Effector memory CD4-positive, alpha-beta T cell (primary cell): ENCODE data around the gene ZNF565.

ENCODE experiments used
- DNase-seq, 3 donors: peaks; one replicate each; pipeline ENCODE4 v3.0.0-alpha.2; 2020
- H3K27ac ChIP-seq: 2 replicates; pipeline ENCODE4 v1.7.0; 2013; ENCODE audit warnings: mild to moderate bottlenecking, low read length, moderate library complexity; ENCODE audit not compliant: insufficient read depth, poor library complexity, severe bottlenecking
- H3K27me3 ChIP-seq: replicated peaks from 2 replicates; pipeline ENCODE4 v1.7.0; 2013; ENCODE audit warnings: mild to moderate bottlenecking, low read length; ENCODE audit not compliant: insufficient read depth, control insufficient read depth, poor library complexity, severe bottlenecking
- H3K36me3 ChIP-seq: 2 replicates; pipeline ENCODE4 v1.7.0; 2013; ENCODE audit warnings: mild to moderate bottlenecking, low read length, moderate library complexity; ENCODE audit not compliant: control insufficient read depth, insufficient read depth
- H3K4me1 ChIP-seq: 2 replicates; pipeline ENCODE4 v1.7.0; 2013; ENCODE audit warnings: low read length, mild to moderate bottlenecking; ENCODE audit not compliant: control insufficient read depth, insufficient read depth, poor library complexity, severe bottlenecking
- H3K4me3 ChIP-seq: 2 replicates; pipeline ENCODE4 v1.7.0; 2013; ENCODE audit warnings: low read length, low read depth, mild to moderate bottlenecking; ENCODE audit not compliant: insufficient read depth, poor library complexity, severe bottlenecking
- H3K9me3 ChIP-seq: 2 replicates; pipeline ENCODE4 v1.7.0; 2013; ENCODE audit warnings: mild to moderate bottlenecking, low read length, moderate library complexity; ENCODE audit not compliant: control insufficient read depth
- total RNA-seq, 3 donors: gene quantifications; one replicate each; lab custom pipeline; 2026; lab: John Stamatoyannopoulos, UW

ZNF565 gene
- 7.1 to 13.2 (median 8.7) reads per million in 3 donors for total RNA-seq

DNA sequence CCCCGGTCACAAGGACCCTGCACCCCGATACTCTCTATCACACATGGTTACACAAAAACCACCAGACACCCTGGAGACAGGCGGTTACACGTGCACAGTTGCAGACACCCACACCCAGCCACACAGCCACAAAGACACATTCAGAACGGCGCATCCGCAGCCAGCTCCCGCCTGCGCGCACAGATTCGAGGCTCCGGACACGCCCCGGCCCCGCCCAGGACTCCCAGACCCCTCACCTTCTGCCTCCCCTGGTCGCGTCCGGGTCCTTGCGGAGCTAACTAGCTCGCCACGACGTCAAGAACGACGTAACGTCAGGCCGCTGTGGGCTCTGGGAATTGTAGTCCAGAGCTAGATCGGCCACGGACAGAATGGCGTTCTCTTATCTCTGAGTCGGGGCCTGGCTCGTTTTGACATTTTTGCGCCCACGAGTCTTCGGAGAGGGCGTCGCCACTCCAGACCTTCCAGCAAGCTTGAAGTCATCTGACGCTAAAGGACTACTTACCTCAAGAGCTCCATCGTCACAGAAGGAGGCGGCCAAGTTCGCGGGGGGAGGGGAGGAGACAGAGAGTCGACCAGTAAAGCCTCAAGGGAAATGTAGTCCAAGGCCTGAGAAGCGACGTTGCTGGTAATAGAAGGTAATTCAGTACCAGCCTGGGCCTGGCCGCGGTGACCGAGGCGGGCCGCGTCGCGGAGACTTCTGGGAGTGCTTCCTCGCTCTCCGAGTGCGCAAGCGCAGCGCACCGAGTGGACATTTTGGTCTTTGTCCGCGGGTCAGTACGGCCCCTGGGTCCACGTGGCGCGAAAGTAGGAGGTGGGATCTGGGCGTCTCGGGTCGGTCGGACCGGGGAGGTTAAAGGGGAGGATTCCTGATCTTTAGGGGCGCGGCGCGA, at the start of gene ZNF565, which contains the start of gene ZNF146:
ZNF565 (minus strand) TSS at position 280 of the 890 bp plus-strand sequence. CDS start 12,680 bp downstream, outside the sequence.
ZNF146 (plus strand) TSS at position 721 of the 890 bp plus-strand sequence. CDS start 21,335 bp downstream, outside the sequence.
- Histone ChIP-seq H3K27me3 (no peaks in the 10 kb centered on the region), H3K27ac (peak within 1 kb of the TSS; percentile 91), H3K9me3 (no peaks in the 10 kb centered on the region), H3K36me3 (peaks cover 6% of the 10 kb centered on the region), H3K4me3 (peak within 1 kb of the TSS; percentile 73), H3K4me1 (peaks cover 7% of the 10 kb centered on the region)
- peak; percentile 87 to 94 (median 91) for DNase-seq

DNA sequence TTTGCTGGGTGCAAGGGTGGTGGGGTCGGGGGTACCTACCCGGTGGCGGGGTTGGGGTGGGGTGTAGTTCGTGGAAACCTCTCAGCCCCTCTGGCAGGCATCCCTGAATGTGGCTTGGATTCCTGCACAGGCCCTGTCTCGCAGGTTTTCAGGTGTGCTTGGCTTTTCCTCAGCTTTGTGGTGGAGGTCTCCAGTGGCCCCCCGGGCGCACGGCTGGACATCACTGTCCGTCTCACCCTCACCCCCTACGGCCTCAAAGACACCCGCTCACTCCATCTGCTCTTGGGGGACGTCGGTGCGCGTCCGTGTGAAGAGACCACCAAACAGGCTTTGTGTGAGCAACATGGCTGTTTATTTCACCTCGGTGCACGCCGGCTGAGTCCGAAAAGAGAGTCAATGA, 44.7 kb upstream of the ZNF565 start:
- no peaks in the 10 kb centered on the region for H3K36me3 ChIP-seq
- H3K4me1 ChIP-seq: no peaks in the 10 kb centered on the region
- no peaks in the 10 kb centered on the region for H3K9me3 ChIP-seq
- no peak for DNase-seq
- H3K27me3 ChIP-seq: no peaks in the 10 kb centered on the region
- H3K27ac ChIP-seq: no peak overlapping the region
- no peak overlapping the region for H3K4me3 ChIP-seq

DNA sequence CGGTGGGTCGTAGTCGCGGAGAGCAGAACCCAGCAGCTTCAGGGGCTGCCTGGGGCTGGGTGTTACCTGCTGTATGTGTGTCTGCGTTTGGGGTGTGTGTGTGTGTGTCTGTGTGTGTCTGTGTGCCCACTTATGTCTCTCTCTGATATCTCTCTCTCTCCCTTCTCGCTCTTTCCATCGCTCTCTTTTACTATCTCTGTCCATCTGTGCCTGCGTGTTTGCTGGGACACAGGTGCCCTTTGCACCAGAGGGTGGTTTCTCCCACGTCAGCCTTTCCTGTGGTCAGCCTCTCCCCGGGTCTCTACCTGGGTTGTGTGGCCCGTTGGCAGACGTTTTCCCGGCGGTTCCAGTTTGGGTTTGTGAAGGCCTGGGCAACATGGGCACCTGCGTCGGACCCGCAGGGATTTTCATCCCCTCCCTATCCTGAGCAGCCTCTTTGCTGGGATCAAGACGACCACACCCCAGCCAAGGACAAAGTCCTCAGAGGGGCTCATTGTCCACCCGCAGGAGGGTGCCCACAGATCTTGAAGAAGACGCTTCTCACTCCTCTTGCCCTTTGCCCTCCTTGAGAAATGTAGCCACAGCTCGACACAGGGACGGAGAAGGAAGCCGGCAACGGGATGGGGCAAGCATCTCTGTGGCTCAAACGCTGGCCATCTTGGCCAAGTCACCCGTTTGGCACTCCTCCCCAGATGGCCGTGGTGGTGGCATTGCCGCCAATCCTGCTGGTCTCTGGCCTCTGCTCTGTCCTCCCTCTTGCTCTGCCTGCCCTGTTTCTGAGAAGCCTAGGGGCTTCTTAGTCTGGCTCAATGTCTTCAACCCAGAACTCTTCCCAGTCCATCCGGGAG, 43.8 kb upstream of the ZNF565 start:
- no peak for DNase-seq
- Histone ChIP-seq H3K4me3 (no peak overlapping the region), H3K9me3 (no peaks in the 10 kb centered on the region)

DNA sequence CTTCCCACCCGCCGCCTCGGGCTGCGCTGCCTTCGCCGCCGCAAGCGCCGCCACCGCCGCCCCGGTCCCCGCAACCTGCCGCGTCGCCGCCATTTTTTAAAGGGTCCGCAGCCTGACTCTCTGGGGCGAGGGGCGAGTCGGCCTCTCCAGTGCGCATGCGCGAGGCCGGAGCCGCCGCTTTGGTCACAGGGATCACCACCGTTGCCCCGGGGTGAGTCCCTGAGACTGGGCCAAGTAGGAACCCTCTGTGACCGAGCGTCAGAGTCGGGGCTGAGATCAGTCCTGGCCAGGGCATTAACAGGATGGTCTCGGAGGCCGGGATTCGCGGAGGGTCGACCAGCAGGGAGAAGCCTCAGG, 43.0 kb upstream of the ZNF565 start:
- Histone ChIP-seq H3K36me3 (no peaks in the 10 kb centered on the region), H3K27me3 (no peaks in the 10 kb centered on the region), H3K9me3 (no peaks in the 10 kb centered on the region), H3K4me1 (no peaks in the 10 kb centered on the region), H3K4me3 (no peak overlapping the region), H3K27ac (no peak overlapping the region)
- DNase-seq: no peak

More for the DNA sequence above, 43.8 kb upstream of the ZNF565 start:
- H3K27me3 ChIP-seq: no peaks in the 10 kb centered on the region
- H3K36me3 ChIP-seq: no peaks in the 10 kb centered on the region
- no peak overlapping the region for H3K27ac ChIP-seq
- no peaks in the 10 kb centered on the region for H3K4me1 ChIP-seq

DNA sequence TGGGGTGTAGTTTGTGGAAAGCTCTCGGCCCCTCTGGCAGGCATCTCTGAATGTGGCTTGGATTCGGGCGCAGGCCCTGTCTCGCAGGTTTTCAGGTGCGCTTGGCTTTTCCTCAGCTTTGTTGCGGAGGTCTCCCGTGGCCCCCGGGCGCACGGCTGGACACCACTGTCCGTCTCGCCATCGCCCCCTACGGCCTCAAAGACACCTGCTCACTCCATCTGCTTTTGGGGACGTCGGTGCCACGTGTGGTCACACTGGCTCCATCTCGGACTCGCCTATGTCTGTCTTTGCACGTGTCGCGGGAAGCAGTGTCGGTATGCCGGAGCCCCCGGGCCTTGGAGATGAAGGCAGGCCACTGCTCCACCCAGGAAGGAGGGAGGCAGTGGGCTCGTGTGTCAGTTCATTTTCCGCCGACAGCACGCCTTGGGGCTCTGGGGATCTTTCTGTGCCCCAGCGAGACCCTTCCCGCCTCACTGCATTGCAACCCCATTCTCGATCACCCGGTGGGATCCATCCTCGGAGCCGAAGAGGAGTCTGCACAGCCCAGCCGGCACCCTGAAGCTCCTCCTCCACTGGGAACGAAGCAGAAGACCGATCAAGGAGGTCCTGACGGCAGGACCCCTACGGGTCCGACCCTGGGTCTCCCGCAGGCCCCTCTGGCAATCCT, 42.5 kb upstream of the ZNF565 start:
- Histone ChIP-seq H3K4me3 (no peak overlapping the region), H3K27me3 (no peaks in the 10 kb centered on the region), H3K9me3 (no peaks in the 10 kb centered on the region), H3K27ac (no peak overlapping the region), H3K36me3 (no peaks in the 10 kb centered on the region), H3K4me1 (no peaks in the 10 kb centered on the region)
- DNase-seq: no peak

DNA sequence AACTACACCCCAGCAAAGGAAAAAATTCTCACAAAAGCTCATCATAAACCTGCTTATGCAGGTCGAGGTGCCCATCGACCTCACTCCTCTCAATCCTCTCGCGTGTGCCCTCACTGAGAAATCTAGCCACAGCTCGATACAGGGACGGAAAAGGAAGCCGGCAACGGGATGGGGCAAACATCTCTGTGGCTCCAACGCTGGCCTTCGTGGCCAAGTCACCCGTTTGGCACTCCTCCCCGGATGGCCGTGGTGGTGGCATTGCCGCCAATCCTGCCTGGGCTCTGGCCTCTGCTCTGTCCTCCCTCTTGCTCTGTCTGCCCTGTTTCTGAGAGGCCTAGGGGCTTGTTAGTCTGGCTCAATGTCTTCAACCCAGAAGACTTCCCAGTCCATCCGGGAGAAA, 41.6 kb upstream of the ZNF565 start:
- no peaks in the 10 kb centered on the region for H3K9me3 ChIP-seq
- no peak overlapping the region for H3K27ac ChIP-seq
- no peak for DNase-seq
- no peaks in the 10 kb centered on the region for H3K27me3 ChIP-seq
- H3K4me1 ChIP-seq: no peaks in the 10 kb centered on the region
- H3K36me3 ChIP-seq: no peaks in the 10 kb centered on the region
- no peak overlapping the region for H3K4me3 ChIP-seq

DNA sequence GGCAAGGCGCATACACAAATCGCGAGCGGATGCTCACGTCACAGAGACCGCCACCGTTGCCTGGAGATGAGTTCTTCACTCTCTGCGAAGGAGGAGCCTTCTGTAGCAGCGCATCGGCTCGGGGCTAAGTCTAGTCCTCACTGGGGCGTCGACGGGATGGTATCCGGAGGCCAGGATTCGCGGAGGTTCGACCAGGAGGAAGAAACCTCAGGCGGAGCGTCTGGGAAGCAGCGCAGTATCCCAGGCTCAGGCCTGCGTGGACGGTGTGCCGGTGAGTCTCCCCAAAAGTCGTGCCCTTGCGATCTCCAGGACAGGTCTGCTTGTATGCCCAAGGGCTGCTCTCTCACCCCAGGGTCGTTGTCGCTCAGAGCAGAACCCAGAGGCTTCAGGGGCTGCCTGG, 40.9 kb upstream of the ZNF565 start:
- no peaks in the 10 kb centered on the region for H3K4me1 ChIP-seq
- no peak for DNase-seq
- no peak overlapping the region for H3K27ac ChIP-seq
- H3K9me3 ChIP-seq: no peaks in the 10 kb centered on the region
- no peaks in the 10 kb centered on the region for H3K27me3 ChIP-seq
- no peak overlapping the region for H3K4me3 ChIP-seq
- H3K36me3 ChIP-seq: no peaks in the 10 kb centered on the region

DNA sequence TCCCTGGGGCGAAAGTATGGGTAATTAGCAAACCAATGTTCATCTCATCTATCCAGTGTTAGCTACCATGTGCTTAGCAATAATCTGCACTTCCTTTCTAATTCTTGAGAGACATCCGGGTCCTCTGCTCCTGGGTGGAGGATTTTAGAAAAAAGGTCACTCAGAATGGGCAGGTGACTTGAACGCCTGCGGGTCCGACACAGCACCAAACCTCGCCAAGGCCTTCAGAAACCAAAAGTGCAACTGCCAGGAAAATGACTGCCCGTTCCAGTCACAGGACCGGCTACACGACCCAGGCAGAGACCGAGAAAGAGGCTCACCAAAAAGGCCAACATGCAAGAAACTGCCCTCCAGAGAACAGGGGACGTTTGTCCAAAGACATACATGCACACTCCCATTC, 40.4 kb upstream of the ZNF565 start:
- Histone ChIP-seq H3K4me3 (no peak overlapping the region), H3K27me3 (no peaks in the 10 kb centered on the region), H3K9me3 (no peaks in the 10 kb centered on the region), H3K27ac (no peak overlapping the region), H3K36me3 (no peaks in the 10 kb centered on the region), H3K4me1 (no peaks in the 10 kb centered on the region)
- no peak for DNase-seq

DNA sequence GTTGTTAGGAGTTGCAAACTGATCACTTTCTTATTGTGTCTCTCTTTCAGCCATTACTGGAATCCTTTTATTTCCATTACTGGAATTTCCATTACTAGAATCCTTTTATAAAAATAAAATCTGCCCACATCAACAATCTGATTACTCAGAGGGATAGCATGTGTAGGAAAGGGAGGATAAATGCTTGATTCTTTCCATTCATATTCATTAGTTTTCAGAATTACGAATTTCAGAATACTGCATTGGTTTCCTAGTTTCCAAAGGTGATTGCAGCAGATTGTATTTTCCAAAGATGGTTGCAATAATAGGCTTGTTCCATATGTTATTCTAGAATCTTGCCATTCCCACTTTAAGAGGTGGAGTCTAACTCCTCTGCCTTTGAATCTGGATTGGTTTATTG, 37.6 kb upstream of the ZNF565 start:
- Histone ChIP-seq H3K4me3 (no peak overlapping the region), H3K27ac (no peak overlapping the region)

More for the DNA sequence above, 37.6 kb upstream of the ZNF565 start:
- Histone ChIP-seq H3K4me1 (no peaks in the 10 kb centered on the region), H3K9me3 (no peaks in the 10 kb centered on the region), H3K36me3 (no peaks in the 10 kb centered on the region), H3K27me3 (no peaks in the 10 kb centered on the region)
- DNase-seq: no peak
